Neural cell (in vitro differentiated cells): ENCODE results near the gene EPHA4. TPM values are rescaled to one million over a fixed set of nuclear protein-coding genes. Genes with fewer than 3 reads are reported as not detected.

Experiments used
- H2AFZ ChIP-seq: fragments of 200-600, 300-800 bp; sonication (generic), shearing (Covaris generic); 2 replicates; pipeline ENCODE4 v1.6.0; 2014; ENCODE audit warnings: low read depth, mild to moderate bottlenecking, antibody characterized with exemption, low read length, moderate library complexity
- H3F3A ChIP-seq: fragments of 200-600 bp; shearing (Covaris generic); 2 replicates; pipeline ENCODE4 v1.6.1; 2016; ENCODE audit warnings: mild to moderate bottlenecking, moderate library complexity, mixed read lengths, antibody characterized with exemption, low read length; ENCODE audit not compliant: insufficient read depth, poor library complexity, severe bottlenecking
- H3K27ac ChIP-seq: fragments of 200-600, 300-800 bp; sonication (generic), shearing (Covaris generic); 2 replicates; pipeline ENCODE4 v1.5.1; 2014; ENCODE audit warnings: mild to moderate bottlenecking, low read length, moderate library complexity
- H3K27me3 ChIP-seq: fragments of 300-800, 200-600 bp; sonication (generic), shearing (Covaris generic); 2 replicates; pipeline ENCODE4 v1.6.0; 2014; ENCODE audit warnings: mild to moderate bottlenecking, low read depth, low read length, moderate library complexity; ENCODE audit not compliant: insufficient read depth
- H3K36me3 ChIP-seq: fragments of 300-800, 200-600 bp; sonication (generic), shearing (Covaris generic); 2 replicates; pipeline ENCODE4 v1.5.1; 2014; ENCODE audit warnings: mild to moderate bottlenecking, antibody characterized with exemption, low read length, moderate library complexity; ENCODE audit not compliant: insufficient read depth
- H3K4me2 ChIP-seq: fragments of 300-800, 200-600 bp; sonication (generic), shearing (Covaris generic); 2 replicates; pipeline ENCODE4 v1.6.0; 2014; ENCODE audit warnings: mild to moderate bottlenecking, low read length
- H3K4me3 ChIP-seq: fragments of 300-800, 200-600 bp; sonication (generic), shearing (Covaris generic); 2 replicates; pipeline ENCODE4 v1.5.1; 2014; ENCODE audit warnings: mild to moderate bottlenecking, low read length, moderate library complexity
- H3K79me2 ChIP-seq: fragments of 200-600 bp; shearing (Covaris generic); replicated peaks from 2 replicates; pipeline ENCODE4 v1.6.0; 2014; ENCODE audit warnings: mild to moderate bottlenecking, low read length, moderate library complexity; ENCODE audit not compliant: insufficient read depth
- H3K9ac ChIP-seq: fragments of 300-800, 200-600 bp; sonication (generic), shearing (Covaris generic); 2 replicates; pipeline ENCODE4 v1.6.1; 2016; ENCODE audit warnings: mild to moderate bottlenecking, low read length, mixed read lengths
- H3K9me2 ChIP-seq: fragments of 200-600 bp; shearing (Covaris generic); 2 replicates; pipeline ENCODE4 v1.6.1; 2016; ENCODE audit warnings: mild to moderate bottlenecking, low read length, mixed read lengths; ENCODE audit not compliant: insufficient read depth
- H3K9me3 ChIP-seq: fragments of 200-600, 300-800 bp; sonication (generic), shearing (Covaris generic); 2 replicates; pipeline ENCODE4 v1.6.1; 2016; ENCODE audit warnings: mild to moderate bottlenecking, mixed run types, low read length, moderate library complexity, mixed read lengths
- H4K20me1 ChIP-seq: fragments of 200-600 bp; shearing (Covaris generic); 2 replicates; pipeline ENCODE4 v1.6.1; 2016; ENCODE audit warnings: mild to moderate bottlenecking, mixed run types; ENCODE audit not compliant: insufficient read depth
- EP300 ChIP-seq: fragments of 450-650 bp; conservative IDR thresholded peaks from 2 replicates; pipeline ENCODE4 v1.6.1; 2014; ENCODE audit warnings: antibody characterized with exemption, mild to moderate bottlenecking, moderate library complexity; ENCODE audit not compliant: poor library complexity, severe bottlenecking
- EZH2 ChIP-seq: fragments of 200-600, 300-800 bp; shearing (Covaris generic), sonication (generic); IDR thresholded peaks from 2 replicates; pipeline ENCODE4 v1.6.1; 2014; ENCODE audit warnings: antibody characterized with exemption, low read length, borderline replicate concordance, mild to moderate bottlenecking; ENCODE audit not compliant: insufficient read depth, poor library complexity, severe bottlenecking
- MXI1 ChIP-seq: fragments of 450-650 bp; conservative IDR thresholded peaks from 2 replicates; pipeline ENCODE4 v1.6.1; 2014; ENCODE audit warnings: antibody characterized with exemption, mild to moderate bottlenecking; ENCODE audit not compliant: poor library complexity, severe bottlenecking
- POLR2AphosphoS5 ChIP-seq: IDR thresholded peaks from 2 replicates; pipeline ENCODE4 v1.6.1; 2012
- RAD21 ChIP-seq: fragments of 450-650 bp; conservative IDR thresholded peaks from 2 replicates; pipeline ENCODE4 v1.6.1; 2014; ENCODE audit warnings: antibody characterized with exemption, mild to moderate bottlenecking, moderate library complexity
- REST ChIP-seq: IDR thresholded peaks from 2 replicates; pipeline ENCODE4 v1.6.1; 2012; ENCODE audit warnings: borderline replicate concordance
- SMC3 ChIP-seq: fragments of 450-650 bp; conservative IDR thresholded peaks from 2 replicates; pipeline ENCODE4 v1.6.1; 2014; ENCODE audit warnings: antibody characterized with exemption, mild to moderate bottlenecking, moderate library complexity; ENCODE audit not compliant: poor library complexity
- polyA plus RNA-seq: library from polyadenylated mRNA; depleted of rRNA; stranded (reverse); fragments of >200 nt; gene quantifications from 2 replicates; pipeline ENCODE4 v1.2.3, GENCODE V29; 2014
- TF ChIP-seq, protein P1 (sequence below): fragments of 450-650 bp; IDR thresholded peaks from 2 replicates; pipeline ENCODE4 v1.5.1; 2014; ENCODE audit warnings: antibody characterized with exemption, mild to moderate bottlenecking, moderate library complexity; ENCODE audit not compliant: poor library complexity, severe bottlenecking

Gene EPHA4
- polyA plus RNA-seq, 1 donor from 2014 or later, result 71.1 TPM

GRCh38 chr2:221518201-221518934, 53.7 kb downstream of the EPHA4 start:
- no peaks in the 10 kb centered on the region for H3K36me3 ChIP-seq
- H3K4me2 ChIP-seq, result no peak overlapping the region
- H3K9me2 ChIP-seq, result no peaks in the 10 kb centered on the region
- H2AFZ ChIP-seq, result no peak overlapping the region
- H3K79me2 ChIP-seq, result peaks cover 68% of the 10 kb centered on the region
- H3K4me3 ChIP-seq, result no peak overlapping the region
- H3K27me3 ChIP-seq, result no peaks in the 10 kb centered on the region
- no peak overlapping the region for H3K27ac ChIP-seq
- TF ChIP-seq RAD21, result no peak
- TF ChIP-seq POLR2AphosphoS5, result no peak
- no peak for TF ChIP-seq MXI1
- TF ChIP-seq, protein P1, sequence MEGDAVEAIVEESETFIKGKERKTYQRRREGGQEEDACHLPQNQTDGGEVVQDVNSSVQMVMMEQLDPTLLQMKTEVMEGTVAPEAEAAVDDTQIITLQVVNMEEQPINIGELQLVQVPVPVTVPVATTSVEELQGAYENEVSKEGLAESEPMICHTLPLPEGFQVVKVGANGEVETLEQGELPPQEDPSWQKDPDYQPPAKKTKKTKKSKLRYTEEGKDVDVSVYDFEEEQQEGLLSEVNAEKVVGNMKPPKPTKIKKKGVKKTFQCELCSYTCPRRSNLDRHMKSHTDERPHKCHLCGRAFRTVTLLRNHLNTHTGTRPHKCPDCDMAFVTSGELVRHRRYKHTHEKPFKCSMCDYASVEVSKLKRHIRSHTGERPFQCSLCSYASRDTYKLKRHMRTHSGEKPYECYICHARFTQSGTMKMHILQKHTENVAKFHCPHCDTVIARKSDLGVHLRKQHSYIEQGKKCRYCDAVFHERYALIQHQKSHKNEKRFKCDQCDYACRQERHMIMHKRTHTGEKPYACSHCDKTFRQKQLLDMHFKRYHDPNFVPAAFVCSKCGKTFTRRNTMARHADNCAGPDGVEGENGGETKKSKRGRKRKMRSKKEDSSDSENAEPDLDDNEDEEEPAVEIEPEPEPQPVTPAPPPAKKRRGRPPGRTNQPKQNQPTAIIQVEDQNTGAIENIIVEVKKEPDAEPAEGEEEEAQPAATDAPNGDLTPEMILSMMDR, result no peak
- no peak for TF ChIP-seq EP300
- no peak for TF ChIP-seq REST
- TF ChIP-seq SMC3, result no peak
- H3F3A ChIP-seq, result no peaks in the 10 kb centered on the region
- no peaks in the 10 kb centered on the region for H4K20me1 ChIP-seq
- H3K9me3 ChIP-seq, result no peaks in the 10 kb centered on the region
- no peak overlapping the region for H3K9ac ChIP-seq

DNA sequence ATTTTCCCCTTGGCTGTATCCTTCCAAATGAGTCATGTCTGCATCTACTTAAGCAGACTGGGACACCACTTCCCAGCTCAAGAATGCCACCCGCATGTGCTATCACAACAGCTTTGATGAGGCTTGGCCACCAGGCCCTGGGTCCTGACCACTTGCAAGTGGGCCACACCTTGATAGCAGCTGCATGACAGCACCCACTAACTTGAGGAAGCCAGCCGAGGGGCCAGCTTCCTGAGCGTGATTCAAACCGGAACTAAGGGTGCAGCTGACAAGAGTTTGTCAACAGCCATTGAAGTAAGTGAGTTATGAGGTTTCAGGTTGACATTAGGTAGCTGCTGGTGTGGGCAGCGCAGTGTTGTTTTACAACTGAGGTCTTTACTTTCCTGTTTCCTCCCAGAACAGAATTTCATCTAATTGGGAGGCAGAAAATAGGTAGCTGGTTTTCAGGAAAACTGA, 54.4 kb downstream of the EPHA4 start:
- no peaks in the 10 kb centered on the region for H3K36me3 ChIP-seq
- H4K20me1 ChIP-seq, result no peaks in the 10 kb centered on the region
- no peaks in the 10 kb centered on the region for H3F3A ChIP-seq
- H3K9me3 ChIP-seq, result no peaks in the 10 kb centered on the region
- TF ChIP-seq SMC3 (no peak), EZH2 (no peak), EP300 (no peak), REST (no peak), MXI1 (no peak), RAD21 (no peak), POLR2AphosphoS5 (no peak)
- TF ChIP-seq, protein P1, result no peak
- no peak overlapping the region for H3K27ac ChIP-seq
- no peaks in the 10 kb centered on the region for H3K9me2 ChIP-seq
- H3K27me3 ChIP-seq, result no peaks in the 10 kb centered on the region
- H3K4me2 ChIP-seq, result no peak overlapping the region
- no peak overlapping the region for H3K9ac ChIP-seq
- no peak overlapping the region for H3K4me3 ChIP-seq
- H3K79me2 ChIP-seq, result peaks cover 68% of the 10 kb centered on the region
- no peak overlapping the region for H2AFZ ChIP-seq
